HG03066 (cell line): ENCODE results near the gene COG5.

Source experiments
- ATAC-seq: cut with Tn5 transposase; IDR thresholded peaks from one replicate; pipeline ENCODE4 v1.9.1; 2021; ENCODE audit warnings: low read depth; ENCODE audit not compliant: unreplicated experiment

Gene COG5

GRCh38 chr7:107526672-107527071, 37.0 kb downstream of the COG5 start:
- no peak for ATAC-seq

DNA sequence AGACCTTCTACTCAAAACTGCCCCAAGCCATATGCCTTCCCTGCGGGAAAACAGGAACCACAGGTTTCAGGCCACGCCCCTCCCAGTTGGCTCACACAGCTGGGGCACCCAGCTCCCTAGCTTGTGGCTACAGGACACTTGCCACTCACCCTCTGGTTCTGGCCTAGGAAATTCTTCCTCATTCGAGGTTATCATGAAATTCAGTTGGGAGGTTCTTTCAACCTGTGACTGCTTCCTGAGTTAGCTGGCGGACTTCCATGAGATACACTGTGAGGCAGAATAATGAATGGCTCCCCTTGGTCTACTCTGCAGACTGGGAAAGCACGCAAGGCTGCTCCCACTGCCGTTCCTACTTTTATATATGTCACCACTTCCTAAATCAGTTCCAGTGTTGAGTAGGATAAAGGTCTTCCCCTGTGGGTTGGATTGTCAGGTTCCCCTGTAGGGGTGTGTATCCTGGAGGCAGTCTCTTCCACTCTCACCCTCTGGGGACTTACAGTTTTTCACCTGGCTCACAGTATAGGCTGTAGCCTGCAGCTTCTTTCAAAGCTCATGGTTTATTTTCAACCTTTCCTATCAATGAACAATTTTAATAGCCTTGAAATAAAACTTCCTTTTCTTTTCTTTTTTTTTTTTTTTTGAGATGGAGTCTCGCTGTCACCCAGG, 56.9 kb downstream of the COG5 start:
- ATAC-seq = no peak

DNA sequence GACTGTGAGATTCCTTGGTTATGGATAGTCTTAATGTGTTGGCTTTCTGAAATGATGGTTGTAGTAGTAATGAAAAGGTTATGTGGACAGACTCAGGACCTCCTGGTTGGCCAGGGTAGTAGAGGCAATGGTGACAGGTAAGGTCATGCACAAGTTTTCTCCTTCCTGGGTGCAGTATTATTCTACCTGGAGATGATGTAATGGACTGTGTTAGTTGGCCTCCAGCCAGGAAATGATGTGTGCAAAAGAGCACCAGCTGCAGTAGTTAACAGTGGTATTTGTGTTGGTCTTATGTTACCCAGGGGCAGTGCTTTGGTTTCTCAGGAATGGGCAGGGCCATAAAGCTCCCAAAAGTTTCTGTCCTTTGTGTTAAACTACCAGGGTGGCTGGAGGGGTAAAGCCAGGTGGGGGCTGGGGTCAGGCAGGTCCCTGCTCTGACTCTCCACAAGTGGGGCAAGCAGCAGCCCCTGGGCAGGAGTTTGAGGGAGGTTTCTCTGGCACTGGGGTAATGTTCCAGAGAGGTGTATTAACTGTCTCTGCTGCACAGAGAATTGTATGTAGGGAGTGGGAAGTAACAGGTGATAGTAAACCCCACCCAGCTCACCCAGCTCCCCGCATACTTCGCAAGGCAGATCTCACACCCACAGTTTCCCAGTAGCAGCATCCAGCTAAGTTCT, 57.6 kb downstream of the COG5 start:
- no peak for ATAC-seq

GRCh38 chr7:107505362-107505761, 58.4 kb downstream of the COG5 start:
- no peak for ATAC-seq

DNA sequence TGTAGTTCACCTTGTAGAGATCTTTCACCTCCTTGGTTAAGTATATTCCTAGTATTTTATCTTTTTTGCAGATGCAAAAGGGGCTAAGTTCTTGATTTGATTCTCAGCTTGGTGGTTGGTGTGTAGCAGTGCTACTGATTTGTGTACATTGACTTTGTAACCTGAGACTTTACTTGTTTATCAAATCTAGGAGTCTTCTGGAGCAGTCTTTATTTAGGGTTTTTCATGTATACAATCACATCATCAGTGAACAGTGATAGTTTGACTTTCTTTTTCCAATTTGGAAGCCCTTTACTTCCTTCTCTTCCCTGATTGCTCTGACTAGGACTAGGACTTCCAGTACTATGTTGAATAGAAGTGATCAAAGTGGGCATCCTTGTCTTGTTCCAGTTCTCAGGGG, 60.0 kb downstream of the COG5 start:
- no peak for ATAC-seq

DNA sequence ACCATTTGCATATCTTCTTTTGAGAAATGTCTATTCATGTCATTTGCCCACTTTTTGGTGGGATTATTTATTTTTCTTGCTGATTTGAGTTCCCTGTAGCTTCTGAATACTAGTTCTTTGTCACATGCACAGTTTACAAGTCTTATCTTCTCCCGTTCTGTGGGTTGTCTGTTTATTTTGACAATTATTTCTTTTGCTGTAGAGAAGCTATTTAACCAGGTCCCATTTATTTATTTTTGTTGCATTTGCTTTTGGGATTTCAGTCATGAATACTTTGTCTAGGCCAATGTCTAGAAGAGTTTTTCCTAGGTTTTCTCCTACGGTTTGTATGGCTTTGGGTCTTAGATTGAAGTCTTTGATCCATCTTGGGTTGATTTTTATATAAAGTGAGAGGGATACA, 60.9 kb downstream of the COG5 start:
- no peak for ATAC-seq

DNA sequence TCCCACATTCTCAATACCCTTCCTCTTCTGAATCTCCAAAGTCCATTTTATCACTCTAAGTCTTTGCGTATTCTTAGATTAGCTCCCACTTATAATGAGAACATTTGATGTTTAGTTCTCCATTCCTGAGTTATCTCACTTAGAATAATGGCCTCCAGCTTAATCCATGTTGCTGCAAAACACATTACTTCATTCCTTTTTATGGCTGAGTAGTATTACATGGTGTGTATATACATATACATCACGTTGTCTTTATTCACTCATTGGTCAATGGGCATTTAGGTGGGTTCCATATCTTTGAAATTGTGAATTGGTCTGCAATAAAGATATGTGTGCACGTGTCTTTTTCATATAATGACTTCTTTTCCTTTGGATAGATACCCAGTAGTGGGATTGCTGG, 61.6 kb downstream of the COG5 start:
- ATAC-seq = no peak

DNA sequence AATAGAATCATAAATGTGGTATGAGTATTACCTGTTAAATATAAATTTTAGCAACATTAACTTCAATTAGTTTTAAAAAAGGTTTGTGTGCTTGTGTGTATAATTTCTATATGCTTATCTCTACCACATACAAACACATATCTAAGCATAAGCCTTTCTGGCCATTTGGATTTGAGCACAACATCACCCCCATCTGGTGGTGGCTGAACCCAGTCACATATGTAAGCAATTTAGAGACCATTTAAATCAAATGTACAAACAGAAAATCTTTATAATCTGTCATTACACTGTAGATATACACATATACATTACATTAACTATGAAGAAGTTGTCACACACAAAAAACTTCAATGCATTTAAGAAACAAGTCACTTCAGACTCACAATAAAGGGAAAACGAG, 62.1 kb downstream of the COG5 start:
- ATAC-seq = no peak

DNA sequence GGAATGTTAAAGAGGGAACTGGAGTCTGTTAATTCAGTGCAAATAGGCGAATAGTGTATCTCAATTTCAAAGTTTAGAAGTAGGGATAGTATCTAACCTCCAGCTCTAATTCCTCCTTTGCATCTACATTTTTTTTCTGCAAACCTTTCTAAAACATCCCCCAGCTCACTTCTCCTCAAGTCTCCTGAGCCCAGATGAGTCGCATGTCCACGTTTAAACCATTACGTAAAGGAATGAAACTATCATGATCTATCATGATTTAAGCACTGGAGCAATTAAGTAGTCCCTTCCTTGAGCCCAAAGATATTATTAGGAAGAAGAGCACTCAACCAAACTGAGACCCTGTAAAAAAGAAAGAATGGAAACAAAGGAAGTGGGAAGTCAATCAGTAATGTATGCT, 64.0 kb downstream of the COG5 start:
- ATAC-seq = no peak

DNA sequence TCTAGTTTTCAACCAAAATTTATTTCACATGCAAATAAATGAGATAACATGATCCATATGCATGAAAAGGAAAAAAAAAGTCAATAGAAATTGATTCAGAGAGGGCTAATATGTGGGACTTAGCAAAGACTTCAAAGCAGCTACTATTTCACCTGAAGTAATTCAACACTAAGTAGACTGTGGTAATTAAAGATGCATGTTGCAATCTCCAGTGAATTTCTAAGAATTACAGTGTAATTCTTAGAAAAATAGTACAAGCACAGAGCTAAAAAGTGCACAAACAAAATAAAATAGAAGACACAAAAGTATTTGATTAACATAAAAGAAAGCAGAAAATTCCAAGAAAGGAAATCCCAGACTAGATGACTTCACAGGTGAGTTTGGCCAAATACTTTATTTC, 68.2 kb downstream of the COG5 start:
- no peak for ATAC-seq

- no peak for ATAC-seq
Observed at GRCh38 chr7:107494884-107495283, 68.8 kb downstream of the COG5 start.

DNA sequence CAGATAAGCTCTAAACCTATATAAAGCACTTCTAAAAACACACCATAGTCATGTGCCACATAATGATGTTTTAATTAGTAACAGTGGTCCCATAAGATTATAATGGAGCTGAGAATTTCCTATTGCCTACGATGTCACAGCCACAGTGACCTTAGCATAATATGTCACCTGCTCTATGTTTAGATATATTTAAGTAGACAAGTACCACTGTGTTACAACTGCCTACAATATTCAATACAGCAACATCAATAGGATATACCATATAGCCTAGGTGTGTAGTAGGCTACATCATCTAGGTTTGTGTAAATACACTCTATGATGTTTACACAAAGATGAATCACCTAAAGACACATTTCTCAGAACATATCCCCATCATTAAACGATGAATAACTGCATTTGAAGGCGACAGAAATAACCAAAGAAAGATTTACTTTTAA, 69.4 kb downstream of the COG5 start:
- ATAC-seq = no peak

- no peak for ATAC-seq
Observed at GRCh38 chr7:107492875-107493274, 70.8 kb downstream of the COG5 start.

- no peak for ATAC-seq
Observed at GRCh38 chr7:107486041-107486440, 77.7 kb downstream of the COG5 start.

- no peak for ATAC-seq
Observed at GRCh38 chr7:107482571-107482970, 81.1 kb downstream of the COG5 start.

DNA sequence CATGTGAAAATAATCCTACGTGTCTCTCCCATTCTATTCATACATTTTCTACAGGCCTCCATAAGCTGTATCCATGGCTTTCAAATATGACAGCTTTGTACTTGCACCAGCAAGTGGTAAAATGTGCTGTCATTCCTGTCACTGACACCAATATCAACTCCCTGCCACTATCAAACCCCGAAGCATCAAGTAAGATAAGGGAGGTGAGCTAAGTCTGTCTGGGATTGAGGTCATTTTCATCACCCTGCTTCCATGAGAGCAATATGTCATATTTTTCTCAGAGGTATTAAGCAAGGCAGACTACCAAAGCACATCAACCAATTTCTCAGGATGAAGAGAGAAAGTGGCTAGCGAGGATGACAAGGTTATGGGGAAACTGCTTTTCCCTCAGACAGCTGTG, 82.8 kb downstream of the COG5 start:
- no peak for ATAC-seq

- no peak for ATAC-seq
Observed at GRCh38 chr7:107479303-107479702, 84.4 kb downstream of the COG5 start.

GRCh38 chr7:107474104-107474521, 89.6 kb downstream of the COG5 start:
- ATAC-seq = no peak

DNA sequence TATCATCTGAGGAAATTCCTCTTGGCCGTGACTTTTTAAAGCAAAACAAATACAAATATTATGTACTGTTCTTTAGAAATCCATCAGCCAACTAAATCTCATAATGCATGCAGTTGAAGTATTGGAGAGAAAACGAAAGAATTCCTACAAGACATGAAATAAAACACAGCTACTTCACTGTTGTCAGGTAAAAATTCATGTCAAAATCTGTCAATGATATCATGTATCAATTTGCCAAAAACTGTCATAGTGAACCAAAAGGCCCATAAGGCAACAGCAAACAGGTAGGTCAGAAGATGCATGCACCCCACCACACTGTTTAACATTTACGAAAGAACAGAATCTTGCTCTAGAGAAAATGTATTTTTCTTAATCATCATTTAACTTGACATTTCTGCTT, 91.6 kb downstream of the COG5 start:
- ATAC-seq = no peak

GRCh38 chr7:107471292-107472070, 92.2 kb downstream of the COG5 start:
- no peak for ATAC-seq

- ATAC-seq = no peak
Observed at GRCh38 chr7:107469929-107470328, 93.8 kb downstream of the COG5 start, which contains the start of gene GPR22. Gene GPR22, plus strand, starts transcription at chr7:107470057. Its CDS starts 4,004 bp downstream, at chr7:107474061.

GRCh38 chr7:107468824-107469223, 94.9 kb downstream of the COG5 start:
- no peak for ATAC-seq
